Activated CD8-positive, alpha-beta memory T cell treated with anti-CD3 and anti-CD28 coated beads, Interleukin-2, amount 50 U/mL, for 1 hour (primary cell): ENCODE data around the gene CACHD1.
"Not testable (repeated sequence)": the region's sequence is repeated elsewhere in the genome, so short reads cannot be mapped to it uniquely, and the experiment has no call there.

ENCODE experiments used
- DNase-seq: peaks from one replicate; pipeline ENCODE4 v3.0.0-alpha.2; 2020; ENCODE audit errors: extremely low read depth

CACHD1 gene

GRCh38 chr1:64497088-64497883 is 27.4 kb downstream of the CACHD1 start:
- DNase-seq, result no peak

GRCh38 chr1:64498325-64498724 is 28.4 kb downstream of the CACHD1 start:
- no peak for DNase-seq

GRCh38 chr1:64499011-64499410 is 29.1 kb downstream of the CACHD1 start:
- DNase-seq, result no peak

- no peak for DNase-seq
Measured at GRCh38 chr1:64499966-64500365, 30.0 kb downstream of the CACHD1 start.

- no peak for DNase-seq
Measured at GRCh38 chr1:64502083-64502482, 32.2 kb downstream of the CACHD1 start.

GRCh38 chr1:64502931-64503330 is 33.0 kb downstream of the CACHD1 start:
- DNase-seq, result no peak

- no peak for DNase-seq
Measured at GRCh38 chr1:64505232-64505943, 35.5 kb downstream of the CACHD1 start.

GRCh38 chr1:64505944-64506655 is 36.2 kb downstream of the CACHD1 start:
- DNase-seq, result no peak

GRCh38 chr1:64508629-64509028 is 38.7 kb downstream of the CACHD1 start:
- DNase-seq, result no peak

- DNase-seq, result no peak
Measured at GRCh38 chr1:64511044-64511443, 41.1 kb downstream of the CACHD1 start.

- DNase-seq, result not testable (repeated sequence)
Measured at GRCh38 chr1:64512206-64512605, 42.3 kb downstream of the CACHD1 start.

- no peak for DNase-seq
Measured at GRCh38 chr1:64513545-64513944, 43.6 kb downstream of the CACHD1 start.

- no peak for DNase-seq
Measured at GRCh38 chr1:64514197-64514765, 44.4 kb downstream of the CACHD1 start.

GRCh38 chr1:64515427-64515826 is 45.5 kb downstream of the CACHD1 start:
- DNase-seq, result no peak

- DNase-seq, result no peak
Measured at GRCh38 chr1:64516301-64516700, 46.4 kb downstream of the CACHD1 start.

- no peak for DNase-seq
Measured at GRCh38 chr1:64516803-64517568, 47.1 kb downstream of the CACHD1 start.

GRCh38 chr1:64517640-64518039 is 47.7 kb downstream of the CACHD1 start:
- no peak for DNase-seq

- no peak for DNase-seq
Measured at GRCh38 chr1:64518692-64519481, 49.0 kb downstream of the CACHD1 start.

- no peak for DNase-seq
Measured at GRCh38 chr1:64519901-64520300, 50.0 kb downstream of the CACHD1 start.

- no peak for DNase-seq
Measured at GRCh38 chr1:64522740-64523139, 52.8 kb downstream of the CACHD1 start.
